Erythroblast (primary cell): ENCODE measurements around the gene CEP83.

Source experiments
- GATA1 ChIP-seq: IDR thresholded peaks from 2 replicates; pipeline ENCODE4 v1.6.1; 2011; ENCODE audit warnings: low read depth, mild to moderate bottlenecking, control low read depth, low read length, moderate library complexity
- POLR2A ChIP-seq: IDR thresholded peaks from 2 replicates; pipeline ENCODE4 v1.6.1; 2011; ENCODE audit warnings: mild to moderate bottlenecking, low read length

DNA sequence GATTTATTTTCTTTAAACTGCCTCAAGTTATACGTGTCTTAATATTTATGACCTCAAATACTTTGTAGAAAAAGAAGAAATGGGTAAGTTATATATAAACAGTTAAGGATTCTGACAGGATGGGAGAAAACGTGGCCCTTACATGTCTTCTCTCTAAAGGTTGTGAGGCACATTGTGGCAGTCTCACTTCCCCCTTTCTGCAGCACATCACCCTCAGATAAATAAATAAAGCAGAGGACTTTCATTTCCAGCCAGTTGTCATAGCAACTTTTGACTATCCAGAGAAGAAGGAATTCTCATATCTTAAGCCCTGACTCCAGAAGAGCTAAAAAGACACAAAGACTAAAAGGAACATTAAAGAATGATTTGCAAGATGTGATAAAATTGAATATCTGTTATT is 28.8 kb upstream of the CEP83 start:
- TF ChIP-seq POLR2A (no peak), GATA1 (no peak)
